Measurements from ENCODE around the gene DIPK1A. TPM values are rescaled to one million over a fixed set of nuclear protein-coding genes. Genes with fewer than 3 reads are reported as not detected.

The DIPK1A gene
- total RNA-seq, 1 experiment from 2014 or later = 3.8 TPM

- Histone ChIP-seq H3K27me3 (ENCODE audit: insufficient read depth, low read length) (no peaks in the 10 kb centered on the region), H4K8ac (replicated peaks; ENCODE audit: insufficient read length, low read depth, low read length) (no peak within 1 kb of the TSS), H2AFZ (ENCODE audit: low read length) (no peak within 1 kb of the TSS), H4K91ac (ENCODE audit: insufficient read length, low read depth, low read length) (peak within 1 kb of the TSS; percentile 3), H2BK20ac (ENCODE audit: low read depth, low read length, poor library complexity, severe bottlenecking) (no peak within 1 kb of the TSS), H3K4ac (ENCODE audit: low read depth, low read length) (peak within 1 kb of the TSS; percentile 11; the same call in 1 of the 2 replicates), H2BK15ac (ENCODE audit: low read depth, low read length) (no peak within 1 kb of the TSS), H3K4me2 (ENCODE audit: insufficient read depth, insufficient read length, low read length) (peak within 1 kb of the TSS; percentile 98), H2BK120ac (ENCODE audit: low read depth, low read length, poor library complexity, severe bottlenecking) (peak within 1 kb of the TSS; percentile 12), H3K79me1 (ENCODE audit: insufficient read depth, low read depth, low read length, poor library complexity, severe bottlenecking) (peaks cover 7% of the 10 kb centered on the region), H3K14ac (ENCODE audit: insufficient read depth, low read length) (peak within 1 kb of the TSS; percentile 89), H2BK12ac (ENCODE audit: insufficient read length, low read depth, low read length) (no peak within 1 kb of the TSS), H3K79me2 (ENCODE audit: insufficient read depth, low read length) (peaks cover 33% of the 10 kb centered on the region), H3K23me2 (ENCODE audit: insufficient read length, low read depth, low read length, poor library complexity, severe bottlenecking) (peaks cover 5% of the 10 kb centered on the region), H3T11ph (ENCODE audit: low read length) (no peak within 1 kb of the TSS), H2BK5ac (ENCODE audit: insufficient read length, low read length) (peak within 1 kb of the TSS; percentile 49), H4K5ac (ENCODE audit: insufficient read length, low read depth, low read length) (peak within 1 kb of the TSS; percentile 86), H3K56ac (ENCODE audit: insufficient read length, low read depth, low read length) (peak within 1 kb of the TSS; percentile 5), H3K9ac (ENCODE audit: extremely low read depth, insufficient read length, low read length) (peak within 1 kb of the TSS; percentile 100), H4K20me1 (ENCODE audit: control insufficient read depth, insufficient read depth, insufficient read length) (no peaks in the 10 kb centered on the region), H2AK5ac (ENCODE audit: insufficient read length, low read length) (no peak within 1 kb of the TSS), H3K18ac (ENCODE audit: insufficient read length, low read depth, low read length) (peak within 1 kb of the TSS; percentile 88), H3K27ac (ENCODE audit: insufficient read length, low read depth, low read length) (peak within 1 kb of the TSS; percentile 1), H3K9me3 (ENCODE audit: control insufficient read depth, low read depth, low read length) (no peaks in the 10 kb centered on the region), H3K23ac (ENCODE audit: insufficient read length, low read depth, low read length) (peak within 1 kb of the TSS; percentile 92), H3K4me1 (ENCODE audit: insufficient read depth, low read length) (no peaks in the 10 kb centered on the region; the same call in 1 of the 2 replicates)
- DNase-seq = peak; percentile 96
- no CpG with 5 or more reads among the region's 57 CpGs for WGBS (ENCODE audit: extremely low coverage, insufficient read length, low lambda C conversion rate)
- H3K4me1 Mint-ChIP-seq = peaks cover 31 to 34% of the 10 kb centered on the region in 2 experiments
- peaks cover 49 to 51% (median 51%) of the 10 kb centered on the region in 3 experiments for H3K36me3 Mint-ChIP-seq (ENCODE audit: insufficient read depth in 1 of 3, low read depth in 3 of 3)
- peak; percentile 94 for TF ChIP-seq CTCF (conservative IDR thresholded peaks at IDR 0.05)
- peak within 1 kb of the TSS; percentile 99 to 100 for H3K4me3 Mint-ChIP-seq
- H3K27me3 Mint-ChIP-seq (ENCODE audit: low read depth) = no peaks in the 10 kb centered on the region
- H3K9me3 Mint-ChIP-seq = peaks cover 3 to 4% of the 10 kb centered on the region in 2 experiments; a peak in 3 of 5 replicates
- peak within 1 kb of the TSS; percentile 99 to 100 (median 99) for H3K27ac Mint-ChIP-seq
Observed at GRCh38 chr1:92831762-92832536, 129.3 kb downstream of the DIPK1A start, which contains the start of gene RPL5. TSS of gene RPL5 (plus strand) at chr1:92832040. CDS start at chr1:92832115, 75 bp downstream.

Data from H9 (cell line).